GM21723 (cell line): ENCODE measurements around the gene ZFP1.

ENCODE experiments used
- ATAC-seq: cut with Tn5 transposase; IDR thresholded peaks from one replicate; pipeline ENCODE4 v1.9.1; 2021; ENCODE audit warnings: mild to moderate bottlenecking, moderate library complexity; ENCODE audit not compliant: unreplicated experiment

ZFP1 gene

DNA sequence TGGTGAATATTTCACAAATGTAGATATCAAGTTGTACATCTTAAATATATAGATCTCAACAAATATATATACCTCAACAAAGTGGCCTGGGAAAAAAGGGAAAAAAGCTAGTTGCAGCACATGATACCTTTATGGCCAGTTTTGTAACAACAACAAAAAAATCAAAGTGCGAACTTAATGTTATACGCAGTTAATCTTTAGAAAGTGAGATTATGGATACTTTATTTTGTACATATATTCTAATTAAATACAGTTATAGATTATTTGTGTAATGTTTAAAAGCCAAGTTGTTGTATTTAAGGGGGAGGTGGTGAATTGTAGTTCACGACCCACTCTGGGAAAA is 385 bp upstream of the ZFP1 start:
- no peak for ATAC-seq

DNA sequence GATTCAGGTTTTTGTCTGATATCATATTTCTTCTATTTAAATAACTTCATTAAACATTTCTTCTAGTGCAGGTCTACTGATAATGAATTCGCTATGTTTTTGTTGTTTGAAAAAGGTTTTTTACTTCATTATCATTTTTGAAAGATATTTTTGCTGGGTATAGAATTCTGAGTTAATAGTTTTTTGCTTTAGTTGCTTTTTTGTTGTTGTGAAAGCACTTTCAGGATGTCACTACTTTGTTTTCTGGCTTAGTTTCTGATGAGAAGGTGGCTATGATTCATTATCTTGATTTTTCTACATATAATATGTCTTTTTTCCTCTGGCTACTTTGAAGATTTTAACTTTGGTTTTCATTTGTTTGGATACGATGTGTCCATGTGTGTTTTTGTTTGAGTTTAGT is 3.5 kb downstream of the ZFP1 start:
- no peak for ATAC-seq

DNA sequence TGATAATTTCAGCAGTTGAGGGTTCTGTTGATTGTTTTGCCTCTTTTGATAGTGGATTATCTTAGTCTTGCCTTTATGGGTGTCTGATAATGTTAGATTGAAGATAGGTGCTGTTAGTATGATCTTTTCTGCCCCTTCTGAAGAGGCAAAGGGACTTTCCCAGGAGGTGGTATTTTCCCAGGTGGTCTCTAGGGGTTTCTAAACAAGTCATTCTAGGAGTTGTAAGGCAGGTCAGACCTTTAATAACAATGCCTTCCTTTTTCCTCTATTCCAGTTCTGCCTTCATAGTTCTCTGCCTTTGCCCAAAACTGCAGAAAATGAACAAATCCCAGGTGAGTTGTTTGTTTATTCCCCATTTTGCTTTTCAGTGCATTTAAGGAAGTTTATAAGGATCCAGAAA is 4.3 kb downstream of the ZFP1 start:
- no peak for ATAC-seq

DNA sequence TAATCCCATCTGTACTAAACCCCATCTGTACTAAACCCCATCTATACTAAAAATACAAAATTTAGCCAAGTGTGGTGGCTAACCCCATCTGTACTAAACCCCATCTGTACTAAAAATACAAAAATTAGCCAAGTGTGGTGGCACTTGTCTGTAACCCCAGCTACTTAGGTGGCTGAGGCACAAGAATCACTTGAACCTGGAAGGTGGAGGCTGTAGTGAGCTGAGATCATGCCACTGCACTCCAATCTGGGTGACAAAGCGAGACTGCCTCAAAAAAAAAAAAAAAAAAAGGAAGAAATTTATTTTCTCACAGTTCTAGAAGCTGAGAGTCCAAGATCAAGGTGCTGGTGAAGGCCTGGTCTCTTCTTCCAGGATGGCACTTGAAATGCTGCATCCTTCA is 12.1 kb downstream of the ZFP1 start:
- ATAC-seq, result no peak

DNA sequence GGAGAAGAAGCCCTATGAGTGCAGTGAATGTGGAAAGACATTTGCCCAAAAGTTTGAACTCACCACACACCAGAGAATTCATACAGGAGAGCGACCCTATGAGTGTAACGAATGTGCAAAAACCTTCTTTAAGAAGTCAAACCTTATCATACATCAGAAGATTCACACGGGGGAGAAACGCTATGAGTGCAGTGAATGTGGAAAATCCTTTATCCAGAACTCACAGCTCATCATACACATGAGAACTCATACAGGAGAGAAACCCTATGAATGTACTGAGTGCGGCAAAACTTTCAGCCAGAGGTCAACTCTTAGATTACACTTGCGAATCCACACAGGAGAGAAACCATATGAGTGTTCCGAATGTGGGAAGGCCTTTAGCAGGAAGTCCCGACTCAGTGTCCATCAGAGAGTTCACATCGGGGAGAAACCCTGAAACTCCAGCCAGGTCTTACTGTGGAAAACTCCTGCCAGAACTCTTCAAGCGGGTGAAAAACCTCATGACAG is 21.6 kb downstream of the ZFP1 start:
- ATAC-seq, result no peak

DNA sequence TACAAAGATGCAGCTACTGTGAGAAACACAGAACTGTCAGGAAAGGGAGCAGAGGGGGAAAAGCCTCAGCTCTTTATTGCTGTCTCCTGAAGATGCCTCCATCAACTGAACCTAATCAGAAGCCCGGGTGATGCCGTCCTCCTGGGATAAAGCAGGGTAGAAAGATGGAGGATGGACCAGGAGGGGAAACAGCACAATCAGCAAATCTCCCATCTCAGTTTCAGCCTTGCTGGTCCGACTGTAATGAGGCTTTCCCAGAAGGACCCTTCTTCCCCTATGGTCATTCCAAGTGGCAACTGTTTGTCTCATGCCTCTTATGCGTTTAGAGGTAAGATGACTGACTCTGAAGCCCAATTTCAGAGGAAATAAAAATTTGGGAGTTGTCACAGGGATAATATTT is 24.3 kb downstream of the ZFP1 start:
- ATAC-seq, result no peak

DNA sequence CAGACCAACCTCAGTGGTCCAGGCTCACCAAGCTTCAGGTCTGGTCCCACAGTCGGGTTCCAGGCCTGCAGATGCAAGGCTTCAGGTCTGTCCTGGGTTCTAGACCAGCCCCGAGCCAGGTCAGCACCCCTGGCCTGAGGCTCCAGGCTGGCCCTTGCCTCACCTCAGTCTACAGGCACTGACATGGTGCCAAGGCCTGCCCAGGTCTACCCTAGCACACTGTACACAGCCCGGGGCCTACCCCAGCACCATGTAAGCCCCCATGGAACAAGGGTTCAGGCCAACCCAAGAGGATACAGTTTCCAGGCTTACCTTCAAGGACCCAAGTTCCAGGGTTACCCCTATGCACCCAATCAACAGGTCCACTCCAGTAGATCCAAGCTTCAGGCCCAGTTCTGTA is 26.8 kb downstream of the ZFP1 start:
- ATAC-seq, result no peak

DNA sequence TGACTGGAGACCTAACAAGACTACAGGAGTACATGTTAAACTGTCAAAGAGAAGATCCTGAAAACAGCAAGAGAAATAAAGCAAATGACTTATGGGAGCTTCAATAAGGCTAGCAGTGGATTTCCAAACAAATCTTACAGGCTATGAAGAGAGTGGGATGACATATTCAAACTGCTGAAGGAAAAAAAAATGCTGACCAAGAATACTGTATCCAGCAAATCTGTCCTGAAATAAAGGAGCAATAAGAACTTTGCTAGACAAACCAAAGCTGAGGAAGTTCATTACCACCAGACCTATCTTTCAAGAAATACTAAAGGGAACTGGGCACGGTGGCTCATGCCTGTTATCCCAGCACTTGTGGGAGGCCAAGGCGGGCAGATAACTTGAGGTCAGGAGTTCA is 28.6 kb downstream of the ZFP1 start:
- ATAC-seq, result no peak

DNA sequence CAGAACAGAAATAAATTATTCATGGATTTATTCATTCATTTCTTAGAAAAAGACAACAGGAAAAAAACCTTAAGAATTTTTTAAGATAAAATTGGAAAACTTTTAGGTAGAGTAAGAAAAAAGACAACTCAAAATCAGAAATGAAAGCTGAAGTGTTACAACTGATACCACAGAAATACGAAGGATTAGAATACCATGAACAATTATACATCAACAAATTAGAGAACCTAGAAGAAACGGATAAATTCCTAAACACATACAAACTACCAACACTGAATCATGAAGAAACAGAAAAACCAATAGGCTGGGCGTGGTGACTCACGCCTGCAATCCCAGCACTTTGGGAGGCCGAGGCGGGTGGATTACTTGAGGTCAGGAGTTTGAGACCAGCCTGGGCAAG is 30.9 kb downstream of the ZFP1 start:
- ATAC-seq, result no peak

DNA sequence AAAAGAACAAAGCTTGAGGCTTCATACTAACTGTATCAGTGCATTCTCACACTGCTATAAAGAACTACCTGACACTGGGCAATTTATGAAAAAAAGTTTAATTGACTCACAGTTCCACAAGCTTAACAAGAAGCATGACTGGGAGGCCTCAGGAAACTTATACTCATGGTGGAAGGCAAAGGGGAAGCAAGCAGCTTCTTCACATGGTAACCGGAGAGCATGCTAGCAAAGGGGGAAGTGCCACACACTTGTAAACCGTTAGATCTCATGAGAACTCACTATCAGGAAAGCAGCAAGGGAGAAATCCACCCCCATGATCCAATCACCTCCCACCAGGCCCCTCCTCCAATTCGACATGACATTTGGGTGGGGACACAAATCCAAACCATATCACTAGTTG is 33.3 kb downstream of the ZFP1 start:
- ATAC-seq, result no peak

DNA sequence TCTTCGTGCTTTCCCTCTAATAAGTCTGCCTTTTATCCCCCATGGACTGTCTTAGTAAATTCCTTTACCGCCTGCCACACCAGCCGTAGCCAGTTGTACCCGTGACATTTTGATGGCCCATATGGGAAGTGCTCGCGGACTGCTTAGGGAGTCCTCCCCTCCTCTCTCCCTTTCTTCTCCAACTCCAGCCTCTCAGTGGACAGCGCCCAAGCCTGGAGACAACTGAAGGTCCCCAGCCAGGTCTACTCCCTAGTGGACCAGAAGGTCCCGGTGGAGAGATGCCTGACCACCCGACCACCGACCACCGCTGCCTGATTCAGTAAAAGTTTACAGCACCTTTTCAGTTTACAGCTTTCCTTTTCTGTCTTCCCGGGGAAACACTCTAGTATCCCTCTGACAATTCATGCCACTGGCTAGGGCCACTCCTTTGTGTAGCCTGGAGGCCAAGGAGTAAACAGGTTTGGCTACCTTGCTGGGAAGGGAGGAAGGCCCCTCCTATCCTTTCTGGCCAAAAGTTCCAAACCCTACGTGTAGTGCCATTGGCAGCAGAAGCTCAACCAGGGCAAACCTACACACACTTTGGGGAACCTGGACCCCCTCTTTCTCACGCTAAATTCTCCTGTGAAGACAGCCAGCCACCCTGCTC is 40.6 kb downstream of the ZFP1 start:
- ATAC-seq, result no peak

DNA sequence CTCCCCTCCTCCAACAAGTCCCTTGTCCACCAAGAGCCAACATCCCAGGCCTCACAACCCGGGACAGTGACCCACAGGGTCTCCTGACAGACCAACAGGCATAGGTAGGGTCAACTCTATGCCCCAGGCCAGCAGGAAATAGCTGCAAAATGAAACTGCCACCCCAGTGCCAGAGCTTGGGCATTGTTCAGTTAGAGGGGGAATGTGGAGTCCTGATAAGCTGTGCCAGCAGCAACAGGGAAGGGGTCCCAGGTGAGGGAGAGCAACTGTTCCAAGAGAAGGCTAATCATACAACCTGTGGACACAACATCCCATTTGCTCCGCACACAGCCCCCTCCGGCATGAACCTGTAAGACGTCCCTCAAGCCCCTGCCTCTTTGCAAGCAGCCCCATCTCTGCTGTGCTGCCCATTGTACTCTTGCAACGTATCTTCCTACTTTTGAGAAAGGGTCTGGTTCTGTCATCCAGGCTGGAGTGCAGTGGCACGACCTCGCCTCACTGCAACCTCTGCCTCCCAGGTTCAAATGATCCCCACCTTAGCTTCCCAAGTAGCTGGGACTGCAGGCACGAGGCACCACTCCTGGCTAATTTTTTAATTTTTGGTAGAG is 41.4 kb downstream of the ZFP1 start:
- ATAC-seq, result no peak

DNA sequence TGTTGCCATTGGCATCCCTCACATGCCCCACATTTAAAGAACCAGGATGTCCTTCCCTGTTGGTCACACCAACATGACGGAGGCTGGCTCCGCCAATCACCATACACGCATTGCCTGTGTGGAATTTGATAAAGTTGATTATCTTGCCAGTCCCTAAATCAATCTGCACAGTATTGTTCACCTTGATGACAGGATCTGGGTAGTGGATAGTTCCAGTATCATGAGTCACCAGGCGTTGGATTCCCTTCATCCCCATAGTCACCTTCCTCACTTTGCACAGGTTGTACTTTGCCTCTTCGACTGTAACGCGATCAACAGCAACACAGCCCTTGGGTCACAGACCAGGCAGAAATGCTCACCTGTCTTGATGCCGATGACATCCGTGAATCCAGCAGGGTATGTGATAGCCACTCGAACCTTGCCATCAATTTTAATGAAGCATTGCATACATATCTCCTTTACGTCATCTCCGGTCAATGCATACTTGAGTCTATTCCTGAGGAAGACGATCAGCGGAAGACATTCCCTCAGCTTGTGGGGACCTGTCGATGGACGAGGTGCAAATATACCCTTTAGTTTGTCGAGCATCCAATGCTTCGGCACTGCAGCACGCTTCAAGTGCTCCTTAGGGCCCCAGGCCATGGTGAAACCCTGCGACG is 44.4 kb downstream of the ZFP1 start:
- no peak for ATAC-seq

DNA sequence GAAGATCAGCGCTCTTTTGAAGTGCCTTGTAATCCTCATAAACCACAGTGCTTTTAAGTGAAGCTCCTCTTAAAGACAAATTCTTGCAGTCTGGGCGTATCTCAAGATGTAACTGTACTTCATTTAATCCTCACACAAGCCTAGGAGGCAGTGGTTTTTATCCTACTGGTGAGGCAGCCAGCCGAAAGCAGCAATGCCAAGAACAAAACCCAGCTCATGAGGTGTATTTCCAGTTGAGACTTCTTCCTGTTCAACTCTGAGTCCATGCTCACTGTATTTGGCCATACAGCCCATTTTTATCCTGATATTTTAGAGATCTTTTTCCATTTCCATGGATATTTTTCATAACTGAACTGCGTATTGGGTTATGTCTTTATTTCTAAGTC is 44.9 kb downstream of the ZFP1 start:
- no peak for ATAC-seq

DNA sequence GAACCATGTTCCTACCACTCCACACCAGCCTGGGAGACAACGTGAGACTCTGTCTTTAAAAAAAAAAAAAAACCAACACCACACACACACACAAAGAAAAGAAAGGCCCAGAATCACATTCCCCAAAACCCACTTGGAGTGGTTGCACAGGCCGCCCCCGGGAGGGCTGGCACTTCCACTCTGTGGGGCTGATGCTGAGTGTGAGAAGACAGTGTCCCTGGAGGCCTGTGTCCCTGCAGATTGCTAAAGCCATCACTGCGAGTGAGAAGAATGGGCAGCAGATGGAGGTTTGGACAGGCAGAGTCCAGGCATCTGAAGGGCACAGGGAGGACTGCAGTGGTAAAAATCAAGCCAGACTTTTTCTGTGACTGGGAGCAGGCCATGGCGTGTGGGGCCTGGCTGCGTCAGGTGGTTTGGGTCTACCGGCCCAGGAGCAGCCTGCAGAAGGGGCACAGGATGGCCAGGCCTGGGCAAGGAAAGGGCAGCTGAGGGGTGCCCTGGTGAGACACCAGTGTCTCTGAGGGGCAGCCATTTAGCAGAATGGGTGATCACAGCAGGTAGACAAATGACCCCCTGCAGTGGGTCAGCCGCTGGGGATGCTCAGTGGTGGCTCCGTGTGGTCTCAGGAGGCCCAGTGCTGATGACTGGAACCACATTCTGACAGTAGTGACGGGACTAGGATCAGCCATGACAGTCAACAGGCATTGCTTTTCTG is 45.6 kb downstream of the ZFP1 start:
- ATAC-seq, result no peak

DNA sequence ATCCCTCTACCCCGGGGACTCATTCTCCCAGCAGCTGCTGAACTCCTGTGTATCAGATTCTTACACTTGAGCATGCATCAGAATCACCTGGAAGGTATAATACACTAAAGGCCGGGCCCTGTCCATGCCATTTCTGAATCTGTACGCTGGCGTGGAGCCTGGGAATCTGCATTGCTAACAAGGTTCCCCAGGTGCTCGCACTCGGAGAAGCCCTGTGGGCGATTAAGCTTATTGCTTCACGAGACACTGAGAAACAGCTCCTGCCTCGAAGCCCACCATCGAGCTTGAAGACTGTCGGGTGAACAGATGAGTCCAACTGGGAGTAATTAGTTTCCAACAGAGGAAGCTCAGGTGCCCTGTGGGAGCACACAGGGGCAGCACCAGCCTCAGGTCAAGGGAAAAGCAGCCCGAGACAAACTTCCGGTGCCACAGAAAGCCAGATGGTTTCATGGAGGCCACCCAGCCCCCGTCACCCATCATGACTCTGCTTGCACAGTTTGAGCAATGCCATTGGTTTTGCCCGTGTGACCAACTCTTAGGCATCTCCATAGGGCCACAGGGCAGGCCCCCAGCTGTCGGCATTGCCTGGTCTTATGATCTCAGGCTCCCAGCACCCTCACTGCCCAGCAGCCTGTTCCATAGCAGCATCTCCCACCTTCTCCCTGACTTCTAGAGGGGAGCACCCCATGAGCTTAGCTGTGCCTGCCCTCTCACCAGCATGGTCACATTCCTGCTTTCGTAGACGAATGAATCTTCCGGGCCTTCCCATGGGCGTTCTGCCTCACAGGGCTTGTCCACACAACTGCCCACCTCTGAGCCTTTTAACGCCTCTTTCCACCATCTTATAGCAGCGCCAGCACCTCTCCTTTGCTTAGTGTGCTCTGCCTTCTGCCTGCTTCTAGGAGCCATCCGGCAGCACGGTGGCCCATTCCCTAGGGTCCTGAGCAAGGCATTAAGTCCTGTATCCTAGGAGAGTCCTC is 47.8 kb downstream of the ZFP1 start:
- ATAC-seq, result no peak

DNA sequence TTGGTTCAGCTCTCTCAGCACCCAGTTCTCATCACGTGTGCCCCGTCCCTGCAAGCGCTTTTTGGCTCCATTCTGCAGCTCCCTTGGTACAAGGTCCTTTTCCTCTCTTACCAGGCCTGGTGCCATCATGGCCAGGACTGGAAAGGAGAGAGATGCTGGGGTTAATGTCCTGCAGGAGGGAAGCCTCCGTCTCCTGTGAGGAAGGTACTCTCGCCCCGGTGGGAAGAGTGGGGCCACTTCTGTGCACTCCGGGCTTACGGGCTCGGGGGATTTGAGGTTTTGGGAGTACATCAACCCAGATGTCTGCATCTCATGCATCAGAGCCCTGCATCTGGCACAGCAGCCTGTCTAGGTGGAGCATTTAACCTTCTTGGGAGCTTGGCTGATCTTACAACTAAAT is 48.5 kb downstream of the ZFP1 start:
- no peak for ATAC-seq

DNA sequence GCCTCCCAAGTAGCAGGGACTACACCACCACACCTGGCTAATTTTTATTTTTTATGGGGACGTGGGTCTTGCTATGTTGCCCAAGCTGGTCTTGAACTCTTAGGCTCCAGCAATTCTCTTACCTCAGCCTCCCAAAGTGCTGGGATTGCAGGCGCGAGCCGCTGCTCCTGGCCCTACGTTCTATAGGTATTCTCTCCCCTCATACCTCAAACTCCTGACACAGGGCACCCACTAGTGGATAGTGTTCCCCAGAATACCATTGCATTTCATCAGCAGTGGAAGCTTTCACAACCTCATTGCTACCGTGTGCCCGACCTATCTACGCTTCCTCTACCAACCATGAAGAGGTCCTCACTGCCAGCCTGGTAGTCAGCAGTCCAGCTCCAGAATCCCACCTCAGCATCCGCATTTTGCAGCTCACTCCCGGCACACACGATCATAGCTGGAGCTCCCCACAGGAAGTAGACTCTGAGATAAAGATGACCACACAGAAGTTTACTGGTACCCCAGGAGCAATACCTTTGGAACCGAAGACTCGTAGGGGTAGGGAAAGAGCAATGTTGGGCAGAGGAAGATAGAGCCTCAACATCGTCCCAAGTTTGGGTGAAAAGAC is 49.3 kb downstream of the ZFP1 start:
- no peak for ATAC-seq

DNA sequence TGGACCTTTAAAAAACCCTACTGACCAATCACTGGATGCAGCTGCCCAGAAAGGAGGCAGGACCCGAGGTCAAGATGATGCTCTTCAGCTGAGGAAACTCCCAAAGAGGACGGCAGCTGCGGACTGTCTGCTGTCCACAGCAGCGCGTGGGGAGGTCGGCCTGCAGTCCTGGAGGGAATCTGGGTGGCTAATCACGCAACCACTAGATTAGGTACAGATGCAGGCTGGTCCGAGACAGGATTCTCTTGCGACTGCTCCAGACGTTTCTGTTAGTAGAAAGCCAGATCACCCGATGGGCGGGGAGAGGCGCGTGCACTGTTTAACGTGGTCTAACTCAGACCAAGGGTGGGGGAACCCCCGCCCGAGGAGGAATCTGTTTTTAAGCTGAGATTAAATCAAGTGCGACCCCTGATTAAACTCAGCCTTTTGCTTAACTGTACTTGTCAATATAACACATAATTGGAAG is 49.8 kb downstream of the ZFP1 start:
- no peak for ATAC-seq

DNA sequence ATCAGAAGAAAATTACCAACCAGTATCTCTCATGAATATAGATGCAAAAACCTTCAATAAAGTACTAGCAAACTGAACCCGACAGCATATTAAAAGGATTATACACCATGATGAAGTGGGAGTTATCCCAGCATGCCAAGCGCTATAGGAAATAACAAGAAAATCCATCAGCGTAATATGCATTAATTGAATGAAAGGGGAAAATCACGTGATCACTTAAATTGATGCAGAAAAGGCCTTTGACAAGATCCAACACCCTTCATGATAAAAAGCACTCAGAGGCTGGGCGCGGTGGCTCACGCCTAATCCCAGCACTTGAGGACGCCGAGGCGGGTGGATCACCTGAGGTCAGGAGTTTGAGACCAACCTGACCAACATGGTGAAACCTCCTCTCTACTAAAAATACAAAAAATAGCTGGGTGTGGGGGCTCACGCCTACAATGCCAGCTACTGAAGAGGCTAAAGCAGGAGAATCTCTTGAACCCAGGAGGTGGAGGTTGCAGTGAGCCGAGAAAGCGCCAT is 53.8 kb downstream of the ZFP1 start:
- no peak for ATAC-seq
